HCT116 (cell line): ENCODE data around the gene CDH13. TPM values are rescaled to one million over a fixed set of nuclear protein-coding genes. Genes with fewer than 3 reads are reported as not detected.

Source experiments
- ATAC-seq: fragments of 200-7000 bp; cut with Tn5 transposase; 2 replicates; pipeline ENCODE4 v1.9.1; 2020; ENCODE audit warnings: mild to moderate bottlenecking, moderate library complexity
- BruUV-seq: library from RNA; stranded (reverse); fragments of 400-500 nt; replicated peaks from 2 replicates; lab custom pipeline; 2021; lab: Mats Ljungman, UMichigan
- CTCF ChIA-PET: fragments of 300-600 bp; sonication (Branson Sonifier 250); formaldehyde crosslinking; loops from one replicate; lab custom pipeline; 2021; ENCODE audit warnings: antibody characterized with exemption; lab: Charles Lee
- POLR2A ChIA-PET: fragments of 300-600, 350-600 bp; sonication (Branson Sonifier 250); formaldehyde crosslinking; loops from one replicate; lab custom pipeline; 2021; ENCODE audit warnings: antibody characterized with exemption; lab: Charles Lee
- RAD21 ChIA-PET, 2 experiments: fragments of 300-600 bp; sonication (Branson Sonifier 250); formaldehyde crosslinking; loops; one replicate each; lab custom pipeline; 2023; ENCODE audit warnings: low total read pairs in 2 of 2; ENCODE audit not compliant: uncharacterized antibody in 2 of 2, unreplicated experiment in 2 of 2, low non-redundant PET in 1 of 2; lab: Charles Lee
- DNase-seq: peaks from one replicate; pipeline ENCODE4 v3.0.0-alpha.2; 2010; ENCODE audit warnings: low read depth, low spot score
- H2AFZ ChIP-seq: fragments of 200-600 bp; shearing (Covaris generic), sonication (generic); 2 replicates; pipeline ENCODE4 v1.6.1; 2017; ENCODE audit warnings: low read depth, mixed run types, mixed read lengths, antibody characterized with exemption, low read length; ENCODE audit not compliant: poor library complexity, severe bottlenecking
- H3K27ac ChIP-seq: 2 replicates; pipeline ENCODE4 v1.5.1; 2012; ENCODE audit warnings: low read depth, low read length
- H3K27me3 ChIP-seq: fragments of 200-600 bp; sonication (generic); 2 replicates; pipeline ENCODE4 v1.6.1; 2016; ENCODE audit warnings: mixed run types, low read length, mixed read lengths; ENCODE audit not compliant: insufficient read depth
- H3K36me3 ChIP-seq, 2 experiments: fragments of 200-500 bp in 1 of 2; fragments of 200-600 bp in 1 of 2; sonication (Bioruptor generic) in 1 of 2; sonication (generic) in 1 of 2; 2 replicates each; pipeline versions ENCODE4 v1.5.1 to v1.6.1; 2014 to 2016; ENCODE audit warnings: low read length in 2 of 2, inconsistent platforms in 1 of 2, mixed read lengths in 1 of 2, mixed run types in 1 of 2; ENCODE audit not compliant: insufficient read depth in 2 of 2, control insufficient read depth in 1 of 2
- H3K4me1 ChIP-seq, 2 experiments: fragments of 200-600 bp in 1 of 2; sonication (generic) in 1 of 2; 2 replicates each; pipeline versions ENCODE4 v1.5.1 to v1.6.1; 2012 to 2017; ENCODE audit warnings: low read length in 2 of 2, inconsistent platforms in 1 of 2, mild to moderate bottlenecking in 1 of 2, mixed read lengths in 1 of 2, mixed run types in 1 of 2, moderate library complexity in 1 of 2; ENCODE audit not compliant: insufficient read depth in 2 of 2, control insufficient read depth in 1 of 2
- H3K4me2 ChIP-seq: fragments of 200-600 bp; sonication (generic); 2 replicates; pipeline ENCODE4 v1.6.1; 2017; ENCODE audit warnings: mixed run types, low read length, mixed read lengths
- H3K4me3 ChIP-seq, 2 experiments: fragments of 200-600 bp in 1 of 2; sonication (generic) in 1 of 2; replicated peaks in 1 of 2; 2 replicates each; pipeline ENCODE4 v1.5.1; 2011 to 2016; ENCODE audit warnings: low read length in 2 of 2, control low read depth in 1 of 2, low read depth in 1 of 2, mild to moderate bottlenecking in 1 of 2, mixed read lengths in 1 of 2, mixed run types in 1 of 2
- H3K79me2 ChIP-seq: fragments of 200-600 bp; sonication (generic); 2 replicates; pipeline ENCODE4 v1.6.1; 2017; ENCODE audit warnings: mild to moderate bottlenecking, mixed run types, low read length, moderate library complexity, mixed read lengths; ENCODE audit not compliant: insufficient read depth
- H3K9ac ChIP-seq: fragments of 200-600 bp; sonication (generic); 2 replicates; pipeline ENCODE4 v1.6.1; 2016; ENCODE audit warnings: low read length, mixed read lengths
- H3K9me2 ChIP-seq: fragments of 200-600 bp; sonication (generic), shearing (Covaris generic); 2 replicates; pipeline ENCODE4 v1.6.1; 2017; ENCODE audit warnings: mixed run types, mild to moderate bottlenecking, moderate library complexity; ENCODE audit not compliant: insufficient read depth
- H3K9me3 ChIP-seq, 2 experiments: fragments of 200-500 bp in 1 of 2; fragments of 200-600 bp in 1 of 2; sonication (Bioruptor generic) in 1 of 2; sonication (generic) in 1 of 2; 2 replicates each; pipeline ENCODE4 v1.6.1; 2014 to 2017; ENCODE audit warnings: low read length in 2 of 2, mixed read lengths in 2 of 2, inconsistent platforms in 1 of 2, low read depth in 1 of 2, mild to moderate bottlenecking in 1 of 2, mixed run types in 1 of 2, moderate library complexity in 1 of 2; ENCODE audit not compliant: control insufficient read depth in 1 of 2, insufficient read depth in 1 of 2
- H4K20me1 ChIP-seq: fragments of 200-600 bp; sonication (generic), shearing (Covaris generic); 2 replicates; pipeline ENCODE4 v1.6.1; 2017; ENCODE audit warnings: mixed run types, mild to moderate bottlenecking, moderate library complexity; ENCODE audit not compliant: insufficient read depth
- ATF3 ChIP-seq: IDR thresholded peaks from 2 replicates; pipeline ENCODE4 v1.6.1; 2012
- CBX3 ChIP-seq: IDR thresholded peaks from 2 replicates; pipeline ENCODE4 v1.6.1; 2012; ENCODE audit warnings: low read depth
- EGR1 ChIP-seq: IDR thresholded peaks from 2 replicates; pipeline ENCODE4 v1.6.1; 2012; ENCODE audit warnings: low read depth
- EZH2phosphoT487 ChIP-seq: fragments of 200-600 bp; IDR thresholded peaks from 2 replicates; pipeline ENCODE4 v1.6.1; 2018; ENCODE audit warnings: antibody characterized with exemption, borderline replicate concordance
- JUND ChIP-seq: IDR thresholded peaks from 2 replicates; pipeline ENCODE4 v1.6.1; 2012
- MAX ChIP-seq: IDR thresholded peaks from 2 replicates; pipeline ENCODE4 v1.6.1; 2012
- POLR2A ChIP-seq: IDR thresholded peaks from 2 replicates; pipeline ENCODE4 v1.7.0; 2011; ENCODE audit warnings: borderline replicate concordance; ENCODE audit not compliant: insufficient read depth, insufficient read length; ENCODE audit errors: extremely low read depth
- RAD21 ChIP-seq: IDR thresholded peaks from 2 replicates; pipeline ENCODE4 v1.6.1; 2012; ENCODE audit warnings: low read depth, mild to moderate bottlenecking
- REST ChIP-seq: IDR thresholded peaks from 2 replicates; pipeline ENCODE4 v1.6.1; 2012; ENCODE audit warnings: low read depth
- SIN3A ChIP-seq: IDR thresholded peaks from 2 replicates; pipeline ENCODE4 v1.6.1; 2012; ENCODE audit warnings: low read depth
- SRF ChIP-seq: IDR thresholded peaks from 2 replicates; pipeline ENCODE4 v1.6.1; 2012; ENCODE audit warnings: low read depth
- TCF7L2 ChIP-seq: IDR thresholded peaks from 2 replicates; pipeline ENCODE4 v1.7.0; 2011; ENCODE audit warnings: borderline replicate concordance, inconsistent platforms; ENCODE audit not compliant: insufficient read depth, insufficient read length; ENCODE audit errors: extremely low read depth
- YY1 ChIP-seq: IDR thresholded peaks from 2 replicates; pipeline ENCODE4 v1.6.1; 2011; ENCODE audit warnings: low read length, low read depth, moderate library complexity, mild to moderate bottlenecking; ENCODE audit not compliant: insufficient replicate concordance; ENCODE audit errors: extremely low read depth
- ZBTB33 ChIP-seq: IDR thresholded peaks from 2 replicates; pipeline ENCODE4 v1.6.1; 2011; ENCODE audit warnings: mild to moderate bottlenecking, low read length, moderate library complexity; ENCODE audit not compliant: insufficient replicate concordance; ENCODE audit errors: extremely low read depth
- ZNF274 ChIP-seq: fragments of 200-500 bp; sonication (Bioruptor generic); IDR thresholded peaks from 2 replicates; pipeline ENCODE4 v1.6.1; 2014; ENCODE audit warnings: mild to moderate bottlenecking, low read depth, low read length, inconsistent platforms
- intact Hi-C: fragments of 100-400 bp; cut with micrococcal nuclease; formaldehyde crosslinking; loops from 2 replicates; pipeline ENCODE4 v1.10.0; 2022
- total RNA-seq: library from RNA; stranded (reverse); gene quantifications from one replicate; pipeline ENCODE4 v1.2.1, GENCODE V29; 2021; ENCODE audit not compliant: unreplicated experiment

The CDH13 gene
- total RNA-seq, 1 experiment from 2014 or later = not detected

- no peak overlapping the region for H2AFZ ChIP-seq
- H3K27me3 ChIP-seq = no peaks in the 10 kb centered on the region
- intact Hi-C loops = no loop called here
- no peaks in the 10 kb centered on the region; a peak in 1 of 4 replicates for H3K9me3 ChIP-seq
- ChIA-PET RAD21 (no interaction called here), CTCF (no interaction called here), POLR2A (no interaction called here)
- H3K27ac ChIP-seq = no peak overlapping the region
- no peak overlapping the region for H3K4me2 ChIP-seq
- H4K20me1 ChIP-seq = no peaks in the 10 kb centered on the region
- no peaks in the 10 kb centered on the region for H3K9me2 ChIP-seq
- no peak for ATAC-seq
- H3K4me3 ChIP-seq = no peak overlapping the region
- H3K79me2 ChIP-seq = no peaks in the 10 kb centered on the region
- no peaks in the 10 kb centered on the region for H3K36me3 ChIP-seq
- H3K9ac ChIP-seq = no peak overlapping the region
- BruUV-seq = no TSS peak
- no peak for DNase-seq
- peaks cover 9 to 13% of the 10 kb centered on the region in 2 experiments for H3K4me1 ChIP-seq
- TF ChIP-seq ATF3 (no peak), RAD21 (no peak), YY1 (no peak), SRF (no peak), MAX (no peak), SIN3A (no peak), JUND (no peak), EGR1 (no peak), ZBTB33 (no peak), CBX3 (no peak), REST (no peak), TCF7L2 (no peak), POLR2A (no peak), EZH2phosphoT487 (no peak), ZNF274 (no peak)
- TF ChIP-seq, all 23 proteins: peak for 0
Measured at GRCh38 chr16:83838151-83838550, 1211.4 kb downstream of the CDH13 start.
